ENCODE results near the gene SPINK9.

- no peak for TF ChIP-seq CTCF (IDR thresholded peaks at IDR 0.05 in 8 of 11, conservative IDR thresholded peaks at IDR 0.05 in 3 of 11)
- no peak for TF ChIP-seq POLR2A (IDR thresholded peaks at IDR 0.05)
- no peak for TF ChIP-seq POLR2AphosphoS5 (IDR thresholded peaks at IDR 0.05)
These were observed 25.6 kb upstream of the SPINK9 start for GRCh38 chr5:148309746-148310145.
